ENCODE measurements around the gene GTF2F1.
"Not testable (repeated sequence)": the region's sequence is repeated elsewhere in the genome, so short reads cannot be mapped to it uniquely, and the experiment has no call there.

DNA sequence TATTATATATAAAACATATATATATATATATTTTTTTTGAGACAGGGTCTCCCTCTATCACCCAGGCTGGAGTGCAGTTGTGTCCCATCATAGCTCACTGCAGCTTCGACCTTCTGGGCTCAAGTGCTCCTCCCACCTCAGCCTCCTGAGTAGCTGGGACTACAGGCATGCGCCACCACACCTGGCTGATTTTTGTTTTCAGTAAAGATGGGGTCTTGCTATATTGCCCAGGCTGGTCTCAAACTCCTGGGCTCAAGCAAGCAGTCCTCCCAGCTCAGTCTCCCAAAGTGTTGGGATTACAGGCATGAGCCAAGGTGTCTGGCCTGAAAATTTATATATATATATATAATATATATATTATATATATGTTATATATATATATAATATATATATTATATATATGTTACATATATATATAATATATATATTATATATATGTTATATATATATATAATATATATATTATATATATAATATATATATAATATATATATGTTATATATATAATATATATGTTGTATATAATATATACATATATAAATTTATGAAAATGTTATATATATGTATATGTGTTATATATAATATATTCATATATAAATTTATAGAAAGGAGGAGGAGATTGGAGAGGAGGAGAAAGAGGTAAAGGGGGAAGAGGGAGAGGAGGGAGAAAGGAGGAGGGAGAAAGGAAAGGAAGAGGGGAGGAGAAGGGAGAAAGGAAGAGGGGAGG, 35.9 kb upstream of the GTF2F1 start:
- not testable (repeated sequence) for TF ChIP-seq EZH2 (IDR thresholded peaks at IDR 0.05); POLR2AphosphoS5 (IDR thresholded peaks at IDR 0.05; ENCODE audit: borderline replicate concordance, low read depth, low read length); FOXP2 (optimal IDR thresholded peaks at IDR 0.05; ENCODE audit: control extremely low read depth, extremely low read length, insufficient read depth)

All from SK-N-MC (cell line).